GM21367 (cell line): Measurements from ENCODE around the gene AKR1D1.
A peak's percentile ranks its signal among the peaks of the same experiment; 100 is the strongest.
"Not testable (repeated sequence)": the region's sequence is repeated elsewhere in the genome, so short reads cannot be mapped to it uniquely, and the experiment has no call there.

ENCODE experiments used
- ATAC-seq: cut with Tn5 transposase; IDR thresholded peaks from one replicate; pipeline ENCODE4 v1.9.1; 2021; ENCODE audit not compliant: unreplicated experiment

AKR1D1 gene

DNA sequence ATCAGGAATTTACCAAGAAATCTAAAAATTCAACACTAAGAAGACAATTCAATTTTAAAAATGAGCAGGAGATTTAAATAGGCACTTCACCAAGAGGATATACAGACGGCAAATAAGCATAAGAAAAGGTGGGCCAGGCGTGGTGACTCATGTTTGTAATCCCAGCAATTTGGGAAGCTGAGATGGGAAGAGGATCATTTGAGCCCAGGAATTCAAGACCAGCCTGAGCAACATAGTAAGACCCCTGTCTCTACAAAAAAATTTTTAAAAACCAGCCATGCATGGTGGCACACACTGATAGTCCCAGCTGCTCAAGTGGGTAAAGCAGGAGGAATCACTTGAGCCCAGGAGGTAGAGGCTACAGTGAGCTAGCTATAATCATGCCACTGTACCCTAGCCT, 3.5 kb upstream of the AKR1D1 start:
- ATAC-seq = no peak

DNA sequence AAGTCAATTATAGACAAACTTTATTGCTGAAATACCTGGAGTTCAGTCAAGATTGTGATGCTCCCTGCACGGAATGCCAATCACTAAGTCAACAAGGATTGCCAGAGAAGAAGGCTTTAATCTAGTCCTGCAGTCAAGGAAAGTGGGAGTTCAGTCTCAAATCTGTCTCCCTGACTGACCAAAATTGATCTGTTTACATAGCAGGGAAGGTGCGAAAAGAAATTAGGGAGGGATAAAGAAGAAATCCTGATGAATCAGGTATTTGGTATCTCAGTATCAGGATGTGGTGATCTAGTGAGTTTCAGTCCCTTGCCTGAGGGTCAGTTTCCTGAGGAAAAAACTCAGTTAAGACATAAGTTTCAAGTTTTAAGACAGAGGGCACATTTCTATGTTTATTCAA, 2.1 kb upstream of the AKR1D1 start:
- ATAC-seq = no peak

DNA sequence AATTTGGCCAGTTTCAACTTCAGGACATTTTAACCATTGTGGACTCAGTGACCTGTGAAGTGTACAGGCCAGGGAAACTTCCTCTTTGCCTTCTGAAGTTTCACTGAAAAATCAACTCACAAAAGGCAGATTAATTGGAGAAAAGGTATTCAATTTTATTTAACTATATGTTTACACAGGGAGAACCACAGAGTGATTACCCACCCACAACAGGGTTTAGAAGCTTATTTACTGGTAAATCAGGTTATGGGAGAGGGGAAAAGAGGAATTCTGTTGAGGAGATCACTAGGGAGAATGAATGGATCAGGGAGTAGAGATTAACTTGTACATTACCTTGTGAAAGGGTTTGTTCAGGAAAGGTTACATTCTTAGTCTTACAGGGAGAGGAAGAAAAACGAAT, 1.7 kb upstream of the AKR1D1 start:
- ATAC-seq = no peak

DNA sequence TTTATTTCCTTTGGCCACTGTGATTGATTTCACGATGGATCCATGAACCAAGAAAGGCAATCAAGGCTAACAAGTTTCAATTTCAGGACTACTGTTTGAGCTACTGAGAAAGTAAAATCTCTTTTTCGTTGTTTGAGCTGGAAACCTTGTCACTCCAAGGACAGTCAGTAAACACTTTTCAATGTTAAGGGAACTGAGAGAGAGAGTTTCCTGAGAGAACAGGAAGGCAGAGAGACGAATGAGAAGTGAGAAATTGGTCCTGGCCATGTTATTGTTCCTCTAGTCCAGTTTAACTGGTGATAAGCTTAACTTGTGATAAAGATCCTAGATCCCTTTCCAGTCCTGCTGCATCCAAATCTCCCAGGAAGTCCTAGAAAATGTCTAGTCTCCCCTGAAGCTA, 909 bp upstream of the AKR1D1 start:
- no peak for ATAC-seq

DNA sequence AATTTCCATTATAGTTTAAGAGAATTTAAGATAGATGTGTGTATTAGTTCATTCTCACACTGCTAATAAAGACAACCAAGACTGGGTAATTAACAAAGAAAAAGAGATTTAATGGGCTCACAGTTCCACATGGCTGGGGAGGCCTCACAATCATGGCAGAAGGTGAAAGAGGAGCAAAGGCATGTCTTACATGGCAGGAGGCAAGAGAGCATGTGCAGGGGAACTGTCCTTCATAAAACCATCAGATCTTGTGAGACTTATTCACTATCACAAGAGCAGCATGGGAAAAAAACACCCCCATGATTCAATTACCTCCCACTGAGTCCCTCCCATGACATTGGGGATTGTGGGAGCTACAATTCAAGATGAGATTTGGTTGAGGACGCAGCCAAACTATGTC, 473 bp upstream of the AKR1D1 start:
- not testable (repeated sequence) for ATAC-seq

DNA sequence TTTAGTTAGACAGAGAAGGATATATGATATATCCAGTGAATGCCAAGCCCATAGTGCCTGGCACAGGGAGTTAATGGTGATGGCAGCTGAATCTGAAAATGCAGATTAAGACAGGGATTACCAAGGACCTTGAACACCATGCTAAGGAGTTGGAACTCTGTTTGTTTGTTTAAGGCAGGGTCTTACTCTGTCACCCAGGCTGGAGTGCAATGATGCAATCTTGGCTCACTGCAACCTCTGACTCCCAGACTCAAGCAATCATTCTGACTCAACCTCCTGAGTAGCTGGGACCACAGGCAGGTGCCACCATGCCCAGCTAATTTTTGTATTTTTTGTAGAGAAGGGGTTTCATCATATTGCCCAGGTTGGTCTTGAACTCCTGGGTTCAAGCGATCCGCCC, 1.6 kb downstream of the AKR1D1 start:
- ATAC-seq = no peak

DNA sequence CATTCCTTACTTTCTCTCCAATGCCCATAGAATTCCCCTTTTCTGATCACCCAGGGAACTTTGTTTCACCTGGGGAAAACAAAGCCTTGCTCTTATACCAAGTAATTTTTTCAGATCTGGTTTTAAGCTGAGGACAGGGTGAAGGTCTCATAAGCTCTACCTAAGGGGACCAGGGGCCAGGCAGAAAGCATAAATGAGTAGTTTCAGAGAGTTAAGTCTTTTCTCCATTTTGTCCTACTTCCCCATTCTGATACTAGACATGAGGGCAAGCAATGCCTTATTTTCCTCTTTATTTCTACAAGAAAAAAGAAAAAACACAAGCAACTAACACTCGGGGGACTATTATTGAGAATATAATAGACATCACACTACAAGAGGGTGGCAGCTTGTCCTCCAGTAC, 2.9 kb downstream of the AKR1D1 start:
- ATAC-seq = no peak

DNA sequence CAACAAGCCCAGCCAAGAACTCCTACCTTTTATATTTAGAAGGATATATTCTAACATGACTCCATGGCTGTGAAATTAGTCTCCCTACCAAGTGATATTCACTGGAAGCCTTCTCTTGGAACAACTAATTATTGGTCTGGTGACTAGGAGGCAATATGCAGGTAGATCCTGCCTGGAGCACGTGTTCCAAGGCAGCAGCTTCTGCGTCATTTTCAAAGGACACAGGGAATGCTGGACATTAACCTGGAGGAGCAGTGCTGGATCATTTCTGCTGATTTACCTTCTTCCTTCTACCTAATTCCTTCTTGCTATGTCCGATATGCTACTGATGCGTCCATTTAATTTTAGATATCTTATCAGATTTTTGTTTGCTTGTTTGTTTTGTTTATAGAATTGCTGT, 5.6 kb downstream of the AKR1D1 start:
- no peak for ATAC-seq

DNA sequence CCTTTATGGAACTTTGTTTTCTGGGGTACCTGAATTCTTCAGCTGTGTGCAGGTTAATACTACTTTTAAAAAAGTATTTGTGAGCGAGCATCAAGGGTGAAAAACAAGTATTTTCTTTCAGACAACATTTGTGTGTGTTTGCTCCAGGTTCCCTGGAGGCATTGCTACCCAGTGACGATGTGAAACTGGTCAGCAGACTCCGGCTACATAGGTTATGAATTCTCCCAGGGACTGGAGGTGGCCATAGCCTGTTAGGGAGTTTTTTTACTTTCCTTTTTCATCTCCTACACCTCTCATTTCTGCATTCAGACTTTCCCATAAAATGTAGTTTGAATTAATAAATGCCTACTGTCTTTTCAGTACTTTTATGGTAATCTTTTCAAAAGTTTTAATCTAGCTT, 7.6 kb downstream of the AKR1D1 start:
- no peak for ATAC-seq

DNA sequence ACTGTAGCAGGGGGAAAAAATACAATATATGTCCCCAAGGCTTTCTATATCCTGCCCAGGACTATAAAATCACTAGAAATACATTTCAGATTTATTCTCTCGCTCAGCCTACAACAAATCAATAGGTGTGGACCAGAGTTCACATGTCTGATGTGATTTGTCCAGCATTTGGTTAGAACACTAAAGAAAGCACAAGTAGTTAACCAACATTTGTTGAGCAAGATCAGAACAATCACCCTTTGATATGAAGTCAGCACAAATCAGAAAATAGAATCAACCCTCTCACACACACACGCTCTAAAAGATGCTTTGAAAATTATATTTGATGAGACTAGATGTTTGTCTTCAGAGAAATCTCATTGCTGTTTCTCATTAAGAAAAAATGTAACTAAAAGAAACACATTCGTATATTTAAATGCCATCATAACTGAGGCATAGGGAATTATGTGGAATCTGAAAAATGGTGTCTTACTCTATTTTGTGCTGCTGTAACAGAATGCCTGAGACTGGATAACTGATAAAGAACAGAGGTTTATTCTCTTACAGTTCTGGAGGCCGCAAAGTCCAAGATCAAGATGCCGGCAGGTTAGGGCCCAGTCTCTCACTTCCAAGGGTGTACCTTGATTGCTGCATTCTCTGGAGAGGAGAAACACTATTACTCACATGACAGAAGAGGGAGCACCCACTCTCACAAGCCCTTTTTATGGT, 10.5 kb downstream of the AKR1D1 start:
- no peak for ATAC-seq

DNA sequence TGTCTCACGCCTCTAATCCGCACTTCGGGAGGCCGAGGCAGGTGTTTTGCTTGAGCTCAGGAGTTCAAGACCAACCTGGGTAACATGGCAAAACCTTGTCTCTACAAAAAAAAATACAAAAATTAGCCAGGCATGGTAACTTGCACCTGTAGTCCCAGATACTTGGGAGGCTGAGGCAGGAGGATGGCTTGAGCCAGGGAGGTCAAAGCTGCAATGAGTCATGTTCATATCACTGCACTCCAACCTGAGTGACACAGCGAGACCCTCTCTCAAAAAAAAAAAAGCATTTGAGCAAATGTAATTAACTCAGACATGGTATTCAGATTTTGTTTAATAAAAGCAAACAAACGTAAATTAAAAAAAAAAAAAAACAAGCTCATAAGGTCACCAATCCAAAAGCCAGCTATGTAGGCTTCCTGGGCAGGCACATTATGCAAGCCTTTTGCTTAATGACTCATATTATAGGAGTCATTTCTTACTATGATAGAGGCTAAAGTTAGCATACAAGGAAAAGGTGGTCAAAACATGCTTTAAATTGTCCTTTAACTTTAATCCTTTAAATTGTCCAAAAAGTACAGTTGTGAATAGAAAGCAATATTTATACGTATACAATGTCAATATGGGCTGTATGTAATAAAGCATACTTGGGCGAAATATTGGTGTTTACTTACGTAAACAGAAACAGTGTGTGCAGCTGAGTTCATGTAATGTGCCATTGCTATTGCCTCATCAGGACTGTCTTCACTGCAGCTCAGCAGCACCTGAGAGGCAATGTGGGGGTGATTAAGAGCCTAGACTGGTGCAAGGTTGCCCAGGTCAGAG, 13.0 kb downstream of the AKR1D1 start:
- ATAC-seq = no peak

DNA sequence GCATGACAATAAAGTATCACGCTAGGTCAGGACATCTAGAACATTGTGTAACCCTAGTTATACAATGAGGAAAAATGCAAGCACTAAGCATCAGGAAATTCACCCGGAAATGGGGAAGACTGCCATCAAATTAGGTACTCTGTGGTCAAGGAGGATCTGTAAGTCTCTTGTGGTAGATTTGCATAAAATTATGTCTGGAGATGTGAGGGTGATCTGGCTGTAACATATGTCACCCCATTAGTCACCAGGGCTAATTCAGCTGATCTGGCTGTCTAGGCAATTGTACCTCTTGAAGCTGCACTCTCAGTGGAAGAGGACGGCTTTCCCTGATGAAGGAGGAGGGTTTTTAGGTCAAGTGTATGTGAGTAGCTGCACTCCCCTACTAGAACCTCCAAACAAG, 14.8 kb downstream of the AKR1D1 start:
- peak; percentile 81 for ATAC-seq

DNA sequence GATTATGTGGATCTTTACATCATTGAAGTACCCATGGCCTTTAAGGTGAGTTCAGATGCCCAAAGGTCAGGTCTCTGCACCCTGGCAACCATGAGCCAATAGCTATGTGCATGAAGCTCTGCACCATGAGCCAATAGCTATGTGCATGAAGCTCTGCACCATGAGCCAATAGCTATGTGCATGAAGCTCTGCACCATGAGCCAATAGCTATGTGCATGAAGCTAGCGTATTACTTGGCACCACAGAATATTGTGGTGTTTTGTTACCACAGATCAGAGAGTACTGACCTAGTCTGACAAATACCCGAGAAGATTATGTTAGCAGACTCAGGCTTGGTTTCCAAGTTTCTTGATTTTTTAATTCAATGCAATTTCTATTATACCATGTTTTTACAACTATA, 15.6 kb downstream of the AKR1D1 start:
- not testable (repeated sequence) for ATAC-seq

DNA sequence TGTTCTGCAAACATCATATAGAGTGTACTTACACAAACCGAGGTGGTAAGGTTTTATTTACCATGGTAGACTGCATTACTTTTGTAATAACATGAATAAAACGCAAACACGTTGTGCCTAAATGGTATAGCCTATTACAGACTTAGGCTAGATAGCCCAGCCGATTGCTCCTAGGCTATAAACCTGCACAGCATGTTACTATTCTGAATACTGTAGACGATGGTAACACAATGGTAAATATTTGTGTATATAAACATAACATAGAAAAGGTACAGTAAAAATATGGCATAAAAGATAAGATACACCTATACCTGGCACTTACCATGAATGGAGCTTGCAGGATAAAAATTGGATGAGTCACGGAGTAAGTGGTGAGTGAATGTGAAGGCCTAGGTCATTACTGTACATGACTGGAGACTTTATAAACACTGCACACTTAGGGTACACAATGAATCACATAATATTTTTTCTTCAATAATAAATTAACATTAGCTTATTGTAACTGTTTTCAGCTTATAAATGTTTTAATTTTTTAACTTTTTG, 16.3 kb downstream of the AKR1D1 start:
- ATAC-seq = no peak

DNA sequence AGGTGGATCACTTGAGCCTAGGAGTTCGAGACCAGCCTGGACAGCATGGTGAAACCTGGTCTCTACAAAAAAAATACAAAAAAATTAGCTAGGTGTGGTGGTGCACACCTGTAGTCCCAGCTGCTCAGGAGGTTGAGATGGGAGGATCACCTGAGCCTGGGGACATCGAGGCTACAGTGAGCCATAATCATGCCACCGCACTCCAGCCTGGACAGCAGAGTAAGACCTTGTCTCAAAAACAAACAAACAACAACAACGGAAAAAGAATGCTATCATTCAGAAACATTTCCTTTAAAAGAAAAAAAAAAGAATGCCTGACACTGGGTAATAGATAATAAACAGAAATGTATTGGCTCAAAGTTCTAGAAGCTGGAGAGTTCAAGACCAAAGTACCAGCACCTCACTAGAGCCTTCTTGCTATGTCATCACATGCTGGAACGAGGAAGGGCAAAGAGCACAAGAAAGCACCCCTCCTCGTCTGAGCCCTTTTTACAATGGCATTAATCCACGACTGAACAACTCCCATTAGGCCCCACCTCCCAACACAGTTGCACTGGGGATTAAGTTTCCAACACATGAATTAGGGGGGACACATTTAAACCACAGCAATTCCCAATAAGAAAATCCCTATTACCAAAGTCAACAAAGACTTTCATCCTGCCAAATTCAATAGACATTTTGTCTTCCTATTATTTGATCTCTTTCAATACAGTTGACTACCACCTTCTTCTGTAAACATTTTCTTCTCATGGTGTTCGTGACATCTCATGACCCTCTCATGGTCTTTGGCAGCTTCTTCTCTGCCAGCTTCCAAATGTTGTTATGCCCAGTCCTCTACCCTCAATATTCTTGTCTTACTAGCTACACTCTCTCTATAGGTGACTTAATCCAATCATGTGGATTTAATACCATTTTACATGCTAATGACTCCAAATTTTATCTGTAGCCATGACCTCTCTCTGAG, 20.0 kb downstream of the AKR1D1 start:
- ATAC-seq = no peak

DNA sequence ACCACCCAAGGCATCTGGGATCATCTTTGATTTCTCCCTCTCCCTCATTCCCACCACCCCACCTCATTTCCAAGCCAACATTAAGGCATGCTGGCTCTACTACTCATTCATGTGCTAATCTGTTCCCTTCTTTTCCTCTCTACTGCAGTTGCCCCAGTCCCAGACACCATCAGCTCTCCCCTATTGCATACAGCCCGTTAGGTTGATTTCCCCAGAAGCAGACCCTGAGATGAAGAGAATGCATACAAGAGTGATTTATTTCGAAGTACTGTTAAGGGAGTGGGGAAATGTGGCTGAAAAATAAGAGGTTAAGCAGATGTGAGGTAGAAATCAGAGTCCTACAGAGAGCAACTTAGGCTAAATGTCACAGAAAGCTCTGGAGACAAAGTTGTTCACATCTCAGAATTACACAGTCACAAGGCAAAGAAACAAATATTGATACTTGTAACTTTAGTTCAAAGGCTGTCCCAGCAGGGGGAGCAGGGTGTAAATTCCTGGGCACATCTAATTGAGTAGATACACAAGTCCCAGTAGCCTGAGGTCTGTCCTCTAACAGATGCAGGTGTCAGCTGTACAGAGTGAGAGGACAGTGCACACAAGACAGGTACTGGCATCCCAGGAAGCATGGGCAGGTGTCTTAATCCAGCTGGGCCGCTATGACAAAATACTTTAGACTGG, 20.9 kb downstream of the AKR1D1 start:
- ATAC-seq = no peak

DNA sequence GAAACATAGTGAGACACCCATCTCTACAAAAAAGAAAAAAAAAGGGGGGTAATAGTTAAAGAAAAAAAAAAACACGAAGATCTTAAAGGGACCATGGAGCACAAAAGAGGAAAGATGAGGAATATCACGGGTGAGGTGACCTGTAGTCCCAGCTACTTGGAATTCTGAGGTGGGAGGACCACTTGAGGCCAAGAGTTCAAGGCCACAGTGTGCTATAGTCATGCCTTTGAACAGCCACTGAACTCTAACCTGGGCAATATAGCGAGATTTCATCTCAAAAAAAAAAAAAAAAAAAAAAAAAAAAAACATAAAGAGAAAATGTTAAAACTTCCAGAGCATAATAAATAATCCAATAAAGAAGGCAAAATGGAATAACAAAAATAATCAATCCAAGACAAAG, 23.6 kb downstream of the AKR1D1 start:
- no peak for ATAC-seq

DNA sequence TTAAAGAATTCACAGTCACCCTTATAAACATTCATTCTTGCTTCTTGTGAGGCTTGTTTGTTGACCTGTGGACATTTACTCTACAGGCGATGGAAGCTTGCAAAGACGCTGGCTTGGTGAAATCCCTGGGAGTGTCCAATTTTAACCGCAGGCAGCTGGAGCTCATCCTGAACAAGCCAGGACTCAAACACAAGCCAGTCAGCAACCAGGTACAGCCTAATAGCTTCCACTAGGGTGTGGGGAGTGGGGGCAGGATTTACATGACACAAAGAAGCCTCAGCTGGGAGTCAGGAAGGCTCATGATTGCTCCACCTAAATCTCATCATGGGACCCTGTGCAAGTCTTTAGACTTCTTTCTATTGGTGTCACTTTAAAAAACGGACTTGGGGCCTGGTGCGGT, 29.0 kb downstream of the AKR1D1 start:
- ATAC-seq = no peak

DNA sequence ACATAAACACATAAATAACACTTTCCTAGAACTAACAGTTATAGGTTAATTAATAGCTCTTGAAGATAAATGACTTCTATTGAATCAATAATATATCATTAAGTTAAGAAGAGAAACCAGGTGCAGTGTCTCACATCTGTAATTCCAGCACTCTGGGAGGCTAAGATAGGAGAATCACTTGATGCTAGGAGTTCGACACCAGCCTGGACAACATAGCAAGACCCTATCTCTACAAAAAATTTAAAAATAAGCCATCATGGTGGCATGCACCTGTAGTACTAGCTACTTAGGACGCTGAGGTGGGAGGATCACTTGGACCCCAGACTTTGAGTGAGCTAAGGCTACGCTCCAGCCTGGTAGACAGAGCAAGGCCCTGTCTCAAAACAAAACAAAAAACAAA, 38.8 kb downstream of the AKR1D1 start:
- no peak for ATAC-seq

DNA sequence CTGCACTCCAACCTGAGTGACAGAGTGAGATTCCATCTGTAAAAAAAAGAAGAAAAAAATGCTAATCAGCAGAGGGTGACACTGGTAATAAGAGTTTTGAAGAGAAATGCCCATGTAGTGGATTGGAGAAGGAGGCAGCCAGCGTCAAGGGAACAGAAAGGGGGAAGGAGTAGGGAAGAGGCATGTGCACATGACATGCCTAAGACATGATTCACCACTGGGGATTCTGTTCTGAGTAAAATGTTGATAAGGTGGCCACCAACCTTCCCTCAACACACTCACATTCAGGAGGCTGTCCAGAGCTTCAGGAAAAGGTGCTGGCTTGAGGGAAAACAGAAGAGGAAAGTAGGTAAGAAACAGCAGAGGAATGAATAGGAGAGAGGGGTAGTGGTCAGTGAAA, 39.9 kb downstream of the AKR1D1 start:
- ATAC-seq = no peak

DNA sequence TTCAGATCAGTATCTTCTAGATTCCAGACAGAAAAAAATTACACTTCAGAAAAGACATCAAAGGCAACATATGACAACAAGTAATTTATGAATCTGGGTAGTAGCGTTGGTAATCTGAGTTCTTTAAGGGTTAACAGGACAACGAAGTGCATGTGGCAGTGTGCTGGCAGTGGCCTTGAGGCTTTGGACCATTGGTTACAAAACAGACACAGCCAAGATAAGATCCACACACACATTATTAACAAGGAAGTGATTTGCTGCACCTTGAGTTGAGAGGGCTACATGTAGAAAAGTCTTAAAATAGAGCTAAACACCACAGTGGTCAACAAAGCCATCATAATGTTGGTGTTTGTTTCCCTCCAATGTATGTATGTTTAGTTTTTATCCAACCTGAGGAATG, 40.6 kb downstream of the AKR1D1 start:
- no peak for ATAC-seq
